ENCODE measurements around the gene ZNF805.
"Not testable (repeated sequence)": the region's sequence is repeated elsewhere in the genome, so short reads cannot be mapped to it uniquely, and the experiment has no call there.

The ZNF805 gene

GRCh38 chr19:57240311-57241090, at the start of gene ZNF805:
TSS of gene ZNF805 (plus strand) at chr19:57240632. CDS start at chr19:57240892, 260 bp downstream.
- ATAC-seq: peak; percentile 96 to 97

- peak; percentile 98 for ATAC-seq
These were observed 49.0 kb upstream of the ZNF805 start, which contains the start of gene ZNF264 for GRCh38 chr19:57191141-57192076. TSS of gene ZNF264 (plus strand) at chr19:57191500. CDS start at chr19:57191914, 414 bp downstream.

GRCh38 chr19:57192077-57192420, 48.4 kb upstream of the ZNF805 start:
- ATAC-seq: no peak

- peak; percentile 44 to 63 for ATAC-seq
These were observed 47.4 kb upstream of the ZNF805 start for GRCh38 chr19:57192993-57193392.

- not testable (repeated sequence) for ATAC-seq
These were observed 42.6 kb upstream of the ZNF805 start for GRCh38 chr19:57197874-57198273.

- ATAC-seq: no peak
These were observed 38.3 kb upstream of the ZNF805 start for GRCh38 chr19:57202160-57202559.

- ATAC-seq: no peak
These were observed 30.1 kb upstream of the ZNF805 start for GRCh38 chr19:57210381-57210780.

GRCh38 chr19:57212109-57212508, 28.3 kb upstream of the ZNF805 start:
- no peak for ATAC-seq

- ATAC-seq: no peak
These were observed 12.9 kb upstream of the ZNF805 start for GRCh38 chr19:57227502-57227901.

- ATAC-seq: no peak
These were observed 8.7 kb upstream of the ZNF805 start for GRCh38 chr19:57231686-57232085.

GRCh38 chr19:57233207-57233606, 7.2 kb upstream of the ZNF805 start:
- no peak for ATAC-seq

GRCh38 chr19:57239982-57240310, 486 bp upstream of the ZNF805 start:
- ATAC-seq: no peak

- ATAC-seq: no peak
These were observed 744 bp downstream of the ZNF805 start for GRCh38 chr19:57241176-57241575.

- no peak for ATAC-seq
These were observed 2.4 kb downstream of the ZNF805 start for GRCh38 chr19:57242821-57243220.

GRCh38 chr19:57244513-57244912, 4.1 kb downstream of the ZNF805 start:
- ATAC-seq: no peak

GRCh38 chr19:57245066-57245465, 4.6 kb downstream of the ZNF805 start:
- no peak for ATAC-seq

- ATAC-seq: no peak
These were observed 5.5 kb downstream of the ZNF805 start for GRCh38 chr19:57245959-57246358.

GRCh38 chr19:57248646-57249045, 8.2 kb downstream of the ZNF805 start:
- ATAC-seq: no peak

- no peak for ATAC-seq
These were observed 8.9 kb downstream of the ZNF805 start for GRCh38 chr19:57249329-57249728.

GRCh38 chr19:57253767-57254166, 13.3 kb downstream of the ZNF805 start:
- ATAC-seq: peak in 1 of 2 donors; percentile 51

GRCh38 chr19:57262044-57262443, 21.6 kb downstream of the ZNF805 start:
- no peak for ATAC-seq

GRCh38 chr19:57263244-57263741, 22.9 kb downstream of the ZNF805 start:
- no peak for ATAC-seq

GRCh38 chr19:57267291-57267690, 26.9 kb downstream of the ZNF805 start:
- no peak for ATAC-seq

All from activated CD4-positive, CD25-positive, alpha-beta regulatory T cell treated with anti-CD3 and anti-CD28 coated beads, Interleukin-2, amount 50 U/mL, for 24 hours (primary cell).